Measurements from ENCODE around the gene CRK. TPM values are rescaled to one million over a fixed set of nuclear protein-coding genes. Genes with fewer than 3 reads are reported as not detected.

The CRK gene
- 28.3 TPM for polyA plus RNA-seq

GRCh38 chr17:1455797-1456599 is at the start of gene CRK:
CRK (minus strand) TSS chr17:1456232; CDS start chr17:1456117, 115 bp downstream.
- Mint-ChIP-seq H3K4me1 (peaks cover 27 to 34% (median 30%) of the 10 kb centered on the region in 3 donors), H3K9me3 (no peaks in the 10 kb centered on the region), H3K36me3 (no peaks in the 10 kb centered on the region), H3K27ac (peak within 1 kb of the TSS; percentile 93 to 95 (median 95)), H3K27me3 (peaks cover 4% of the 10 kb centered on the region), H3K4me3 (peak within 1 kb of the TSS; percentile 86 to 99 (median 94))

- Mint-ChIP-seq H3K4me3 (peak overlapping the region in 1 of 4 donors; percentile 20), H3K4me1 (peaks cover 0 to under 1% (median 0%) of the 10 kb centered on the region in 3 donors), H3K9me3 (no peaks in the 10 kb centered on the region), H3K36me3 (peaks cover 2% of the 10 kb centered on the region), H3K27me3 (no peaks in the 10 kb centered on the region), H3K27ac (no peak overlapping the region)
These were observed 49.6 kb upstream of the CRK start for GRCh38 chr17:1505586-1505985.

- Mint-ChIP-seq H3K27ac (no peak overlapping the region), H3K4me3 (no peak overlapping the region), H3K36me3 (peaks cover 2% of the 10 kb centered on the region), H3K9me3 (no peaks in the 10 kb centered on the region), H3K27me3 (no peaks in the 10 kb centered on the region), H3K4me1 (peaks cover 0 to 3% (median 0%) of the 10 kb centered on the region in 3 donors)
These were observed 48.8 kb upstream of the CRK start for GRCh38 chr17:1504866-1505265.

- no peaks in the 10 kb centered on the region for H3K9me3 Mint-ChIP-seq
- H3K4me3 Mint-ChIP-seq: no peak overlapping the region
- H3K4me1 Mint-ChIP-seq: peaks cover 0 to 3% (median 0%) of the 10 kb centered on the region in 3 donors
- H3K36me3 Mint-ChIP-seq: peaks cover 2% of the 10 kb centered on the region
- no peaks in the 10 kb centered on the region for H3K27me3 Mint-ChIP-seq
- no peak overlapping the region for H3K27ac Mint-ChIP-seq
These were observed 47.7 kb upstream of the CRK start for GRCh38 chr17:1503699-1504098.

- peak overlapping the region in 1 of 3 donors; percentile 73 for H3K27ac Mint-ChIP-seq
- H3K4me1 Mint-ChIP-seq: peaks cover 0 to 3% (median 0%) of the 10 kb centered on the region in 3 donors
- no peaks in the 10 kb centered on the region for H3K27me3 Mint-ChIP-seq
- no peaks in the 10 kb centered on the region for H3K36me3 Mint-ChIP-seq
- H3K4me3 Mint-ChIP-seq: no peak overlapping the region
- no peaks in the 10 kb centered on the region for H3K9me3 Mint-ChIP-seq
These were observed 42.8 kb upstream of the CRK start for GRCh38 chr17:1498869-1499268.

- Mint-ChIP-seq H3K9me3 (no peaks in the 10 kb centered on the region), H3K27me3 (no peaks in the 10 kb centered on the region), H3K4me1 (peaks cover 1 to 4% (median 3%) of the 10 kb centered on the region in 3 donors), H3K36me3 (no peaks in the 10 kb centered on the region), H3K4me3 (no peak overlapping the region), H3K27ac (no peak overlapping the region)
These were observed 42.2 kb upstream of the CRK start for GRCh38 chr17:1498233-1498632.

- Mint-ChIP-seq H3K27me3 (no peaks in the 10 kb centered on the region), H3K27ac (no peak overlapping the region), H3K9me3 (no peaks in the 10 kb centered on the region), H3K4me3 (no peak overlapping the region), H3K36me3 (no peaks in the 10 kb centered on the region), H3K4me1 (peaks cover 1 to 5% (median 3%) of the 10 kb centered on the region in 3 donors)
These were observed 41.8 kb upstream of the CRK start for GRCh38 chr17:1497831-1498230.

- Mint-ChIP-seq H3K27ac (no peak overlapping the region), H3K36me3 (no peaks in the 10 kb centered on the region), H3K4me1 (peaks cover 3 to 5% (median 4%) of the 10 kb centered on the region in 3 donors), H3K4me3 (no peak overlapping the region), H3K9me3 (no peaks in the 10 kb centered on the region), H3K27me3 (no peaks in the 10 kb centered on the region)
These were observed 40.8 kb upstream of the CRK start for GRCh38 chr17:1496869-1497268.

GRCh38 chr17:1495265-1495989 is 39.4 kb upstream of the CRK start:
- no peak overlapping the region for H3K4me3 Mint-ChIP-seq
- H3K27me3 Mint-ChIP-seq: no peaks in the 10 kb centered on the region

GRCh38 chr17:1494736-1495253 is 38.8 kb upstream of the CRK start:
- H3K27ac Mint-ChIP-seq: peak overlapping the region in 1 of 3 donors; percentile 54
- H3K27me3 Mint-ChIP-seq: no peaks in the 10 kb centered on the region
- H3K9me3 Mint-ChIP-seq: no peaks in the 10 kb centered on the region
- no peaks in the 10 kb centered on the region for H3K36me3 Mint-ChIP-seq
- peaks cover 7 to 10% (median 8%) of the 10 kb centered on the region in 3 donors for H3K4me1 Mint-ChIP-seq
- H3K4me3 Mint-ChIP-seq: peak overlapping the region in 1 of 4 donors; percentile 80

More at GRCh38 chr17:1495265-1495989, 39.4 kb upstream of the CRK start:
- peaks cover 5 to 8% (median 7%) of the 10 kb centered on the region in 3 donors for H3K4me1 Mint-ChIP-seq
- no peaks in the 10 kb centered on the region for H3K36me3 Mint-ChIP-seq
- peak overlapping the region in 1 of 3 donors; percentile 32 for H3K27ac Mint-ChIP-seq
- H3K9me3 Mint-ChIP-seq: no peaks in the 10 kb centered on the region

GRCh38 chr17:1494203-1494602 is 38.2 kb upstream of the CRK start:
- no peaks in the 10 kb centered on the region for H3K9me3 Mint-ChIP-seq
- peaks cover 7 to 10% (median 8%) of the 10 kb centered on the region in 3 donors for H3K4me1 Mint-ChIP-seq
- peak overlapping the region in 2 of 4 donors; percentile 52 to 80 for H3K4me3 Mint-ChIP-seq
- H3K27me3 Mint-ChIP-seq: no peaks in the 10 kb centered on the region
- H3K27ac Mint-ChIP-seq: peak overlapping the region in 1 of 3 donors; percentile 54
- peaks cover under 1% of the 10 kb centered on the region for H3K36me3 Mint-ChIP-seq

GRCh38 chr17:1493291-1493980 is 37.4 kb upstream of the CRK start:
- no peaks in the 10 kb centered on the region for H3K27me3 Mint-ChIP-seq
- H3K9me3 Mint-ChIP-seq: no peaks in the 10 kb centered on the region
- peak overlapping the region in 2 of 3 donors; percentile 63 to 83 for H3K27ac Mint-ChIP-seq
- H3K4me1 Mint-ChIP-seq: peaks cover 8 to 17% (median 9%) of the 10 kb centered on the region in 3 donors
- H3K4me3 Mint-ChIP-seq: peak overlapping the region in 3 of 4 donors; percentile 45 to 80 (median 61)
- peaks cover 2% of the 10 kb centered on the region for H3K36me3 Mint-ChIP-seq

GRCh38 chr17:1492249-1493206 is 36.5 kb upstream of the CRK start, which contains the start of gene MYO1C:
MYO1C (minus strand) TSS chr17:1492686; CDS start chr17:1492487, 199 bp downstream.
- H3K27me3 Mint-ChIP-seq: no peaks in the 10 kb centered on the region
- H3K27ac Mint-ChIP-seq: peak within 1 kb of the TSS in 2 of 3 donors; percentile 63 to 83
- H3K4me3 Mint-ChIP-seq: peak within 1 kb of the TSS; percentile 80 to 93 (median 88)
- H3K9me3 Mint-ChIP-seq: no peaks in the 10 kb centered on the region
- H3K36me3 Mint-ChIP-seq: peaks cover 2% of the 10 kb centered on the region
- H3K4me1 Mint-ChIP-seq: peaks cover 8 to 19% (median 9%) of the 10 kb centered on the region in 3 donors

Measured in IgD-negative memory B cell (primary cell).